PFSK-1 (cell line): ENCODE data around the gene TUFM.

Experiments used
- POLR2AphosphoS5 ChIP-seq: IDR thresholded peaks from 2 replicates; pipeline ENCODE4 v1.6.1; 2012; ENCODE audit warnings: low read depth, mild to moderate bottlenecking, control low read depth, low read length, moderate library complexity
- REST ChIP-seq, 2 experiments: IDR thresholded peaks; 2 replicates each; pipeline versions ENCODE4 v1.6.1 to v1.8.0; 2011 to 2012; ENCODE audit warnings: low read depth in 2 of 2, low read length in 2 of 2, control low read depth in 1 of 2, inconsistent platforms in 1 of 2, mild to moderate bottlenecking in 1 of 2, moderate library complexity in 1 of 2; ENCODE audit not compliant: insufficient read depth in 1 of 2
- SIN3A ChIP-seq: IDR thresholded peaks from 2 replicates; pipeline ENCODE4 v1.6.1; 2012; ENCODE audit warnings: mild to moderate bottlenecking, low read length, moderate library complexity, borderline replicate concordance; ENCODE audit not compliant: insufficient read depth
- TAF1 ChIP-seq: IDR thresholded peaks from 2 replicates; pipeline ENCODE4 v1.6.1; 2012; ENCODE audit warnings: low read length, control low read depth, borderline replicate concordance; ENCODE audit not compliant: insufficient read depth

GRCh38 chr16:28866454-28866804, 20.3 kb upstream of the TUFM start:
- no peak for TF ChIP-seq REST (IDR thresholded peaks at IDR 0.05; ENCODE audit: insufficient read depth in 1 of 2, low read depth in 2 of 2, low read length in 2 of 2)
- no peak for TF ChIP-seq POLR2AphosphoS5
- no peak for TF ChIP-seq SIN3A
- TF ChIP-seq TAF1 = no peak
